Neural progenitor cell (in vitro differentiated cells): Measurements from ENCODE around the gene RBFA.

Experiments
- EZH2 ChIP-seq: fragments of 200-600 bp; sonication (generic); IDR thresholded peaks from 2 replicates; pipeline ENCODE4 v1.6.1; 2017; ENCODE audit warnings: antibody characterized with exemption, mild to moderate bottlenecking, moderate library complexity
- EZH2phosphoT487 ChIP-seq: fragments of 200-600 bp; sonication (generic); IDR thresholded peaks from 2 replicates; pipeline ENCODE4 v1.6.1; 2017; ENCODE audit warnings: antibody characterized with exemption
- TF ChIP-seq, protein P1 (sequence below): fragments of 200-600 bp; sonication (generic); IDR thresholded peaks from 2 replicates; pipeline ENCODE4 v1.5.1; 2017; ENCODE audit warnings: antibody characterized with exemption, mild to moderate bottlenecking

- TF ChIP-seq, protein P1, sequence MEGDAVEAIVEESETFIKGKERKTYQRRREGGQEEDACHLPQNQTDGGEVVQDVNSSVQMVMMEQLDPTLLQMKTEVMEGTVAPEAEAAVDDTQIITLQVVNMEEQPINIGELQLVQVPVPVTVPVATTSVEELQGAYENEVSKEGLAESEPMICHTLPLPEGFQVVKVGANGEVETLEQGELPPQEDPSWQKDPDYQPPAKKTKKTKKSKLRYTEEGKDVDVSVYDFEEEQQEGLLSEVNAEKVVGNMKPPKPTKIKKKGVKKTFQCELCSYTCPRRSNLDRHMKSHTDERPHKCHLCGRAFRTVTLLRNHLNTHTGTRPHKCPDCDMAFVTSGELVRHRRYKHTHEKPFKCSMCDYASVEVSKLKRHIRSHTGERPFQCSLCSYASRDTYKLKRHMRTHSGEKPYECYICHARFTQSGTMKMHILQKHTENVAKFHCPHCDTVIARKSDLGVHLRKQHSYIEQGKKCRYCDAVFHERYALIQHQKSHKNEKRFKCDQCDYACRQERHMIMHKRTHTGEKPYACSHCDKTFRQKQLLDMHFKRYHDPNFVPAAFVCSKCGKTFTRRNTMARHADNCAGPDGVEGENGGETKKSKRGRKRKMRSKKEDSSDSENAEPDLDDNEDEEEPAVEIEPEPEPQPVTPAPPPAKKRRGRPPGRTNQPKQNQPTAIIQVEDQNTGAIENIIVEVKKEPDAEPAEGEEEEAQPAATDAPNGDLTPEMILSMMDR = no peak
- no peak for TF ChIP-seq EZH2
- no peak for TF ChIP-seq EZH2phosphoT487
These were observed 11.8 kb downstream of the RBFA start for GRCh38 chr18:80046011-80046410.
